ENCODE data around the gene SORL1-AS1.

SORL1-AS1 gene

DNA sequence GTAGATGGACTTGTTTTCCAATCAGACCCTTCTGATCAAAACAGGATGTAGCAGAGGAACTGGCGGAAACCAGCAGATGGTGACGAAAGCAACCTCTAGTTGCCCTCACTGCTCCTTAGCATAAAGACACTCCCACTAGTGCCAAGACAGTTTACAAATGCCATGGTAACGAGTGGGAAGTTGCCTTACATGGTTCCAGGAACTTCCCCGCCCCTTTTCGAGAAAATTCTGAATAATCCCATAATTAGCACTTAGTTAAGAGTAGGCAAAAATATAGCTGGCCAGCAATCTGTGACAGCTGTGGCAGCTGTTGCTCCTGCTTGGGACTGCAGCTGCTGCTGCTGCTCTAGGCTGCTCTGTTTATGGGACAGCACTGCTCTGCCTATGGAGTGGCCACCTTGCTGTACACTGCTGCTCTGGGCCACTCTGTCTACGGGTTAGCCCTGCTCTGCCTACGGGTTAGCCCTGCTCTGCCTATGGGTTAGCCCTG lies 34.1 kb downstream of the SORL1-AS1 start:
- Histone ChIP-seq H3K27ac (ENCODE audit: insufficient read depth, low read length) (no peak overlapping the region), H4K8ac (ENCODE audit: low read depth in 2 of 2, low read length in 2 of 2) (no peak overlapping the region), H3K4ac (ENCODE audit: low read depth, low read length) (no peak overlapping the region), H3K18ac (ENCODE audit: low read depth, low read length) (no peak overlapping the region), H3K4me3 (ENCODE audit: insufficient read depth, low read depth, low read length) (no peak overlapping the region), H2AFZ (replicated peaks; ENCODE audit: low read length, poor library complexity) (no peak overlapping the region), H3K56ac (ENCODE audit: extremely low read depth, insufficient read depth, low read length) (no peak overlapping the region), H2BK120ac (ENCODE audit: low read depth, low read length) (no peak overlapping the region), H3K9me1 (ENCODE audit: insufficient read depth, low read length) (no peaks in the 10 kb centered on the region), H3K27me3 (ENCODE audit: control insufficient read depth, insufficient read depth, low read length) (peaks cover 5% of the 10 kb centered on the region), H2AK9ac (replicated peaks; ENCODE audit: low read depth, low read length, poor library complexity) (no peak overlapping the region), H3K4me2 (ENCODE audit: low read depth, low read length) (no peak overlapping the region), H3K23ac (ENCODE audit: low read depth, low read length) (no peak overlapping the region), H3K9ac (ENCODE audit: low read depth, low read length) (no peak overlapping the region), H3K36me3 (ENCODE audit: control insufficient read depth, insufficient read depth, low read length) (no peaks in the 10 kb centered on the region), H4K91ac (ENCODE audit: insufficient read depth, low read depth, low read length) (no peak overlapping the region), H2BK20ac (ENCODE audit: low read depth, low read length) (no peak overlapping the region), H2BK15ac (ENCODE audit: low read depth, low read length) (no peak overlapping the region), H2BK5ac (ENCODE audit: low read depth, low read length, poor library complexity, severe bottlenecking) (no peak overlapping the region), H3K9me3 (ENCODE audit: control insufficient read depth, insufficient read depth, low read length) (no peaks in the 10 kb centered on the region), H3K4me1 (ENCODE audit: control insufficient read depth, insufficient read depth, low read length) (no peaks in the 10 kb centered on the region; the same call in 1 of the 2 replicates), H2AK5ac (ENCODE audit: low read depth, low read length) (no peak overlapping the region), H4K5ac (ENCODE audit: low read depth, low read length) (no peak overlapping the region), H4K20me1 (ENCODE audit: insufficient read depth, low read length) (no peaks in the 10 kb centered on the region), H3K14ac (replicated peaks; ENCODE audit: low read depth, low read length) (no peak overlapping the region), H3K79me1 (ENCODE audit: low read depth in 1 of 2, low read length in 2 of 2) (no peaks in the 10 kb centered on the region)
- CTCF ChIA-PET: no interaction called here
- ATAC-seq (ENCODE audit: low read depth) (no peak), DNase-seq (no peak)
- intact Hi-C loops (cut with micrococcal nuclease): no loop called here
- in situ Hi-C loops (cut with MboI; ENCODE audit: low sequenced_read_pairs): no loop called here
- 53% methylated on average over 2 of the region's 7 CpGs; no CpG with 5 or more reads in 1 of the 2 experiments for WGBS, 2 experiments (ENCODE audit: extremely low coverage in 2 of 2, insufficient read length in 1 of 2)
- no TSS peak for BruUV-seq (replicated peaks)
- POLR2A ChIA-PET (ENCODE audit: unreplicated experiment): no interaction called here
- dilution Hi-C loops (cut with HindIII; ENCODE audit: low sequenced_read_pairs, unreplicated experiment): no loop called here
- TF ChIP-seq, protein P1, sequence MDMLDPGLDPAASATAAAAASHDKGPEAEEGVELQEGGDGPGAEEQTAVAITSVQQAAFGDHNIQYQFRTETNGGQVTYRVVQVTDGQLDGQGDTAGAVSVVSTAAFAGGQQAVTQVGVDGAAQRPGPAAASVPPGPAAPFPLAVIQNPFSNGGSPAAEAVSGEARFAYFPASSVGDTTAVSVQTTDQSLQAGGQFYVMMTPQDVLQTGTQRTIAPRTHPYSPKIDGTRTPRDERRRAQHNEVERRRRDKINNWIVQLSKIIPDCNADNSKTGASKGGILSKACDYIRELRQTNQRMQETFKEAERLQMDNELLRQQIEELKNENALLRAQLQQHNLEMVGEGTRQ (IDR thresholded peaks at IDR 0.05; ENCODE audit: low read depth, low read length): no peak
- no peak for TF ChIP-seq RCOR1 (IDR thresholded peaks at IDR 0.05; ENCODE audit: insufficient replicate concordance, low read length)
- TF ChIP-seq MXI1 (IDR thresholded peaks at IDR 0.05; ENCODE audit: borderline replicate concordance, low read depth, low read length): no peak
- no peak for TF ChIP-seq BHLHE40 (IDR thresholded peaks at IDR 0.05; ENCODE audit: low read depth, low read length)
- TF ChIP-seq RAD21 (IDR thresholded peaks at IDR 0.05; ENCODE audit: low read length): no peak
- no peak for TF ChIP-seq RFX5 (IDR thresholded peaks at IDR 0.05; ENCODE audit: low read depth, low read length)
- TF ChIP-seq MAFK (IDR thresholded peaks at IDR 0.05; ENCODE audit: low read depth, low read length): no peak
- TF ChIP-seq, protein P2, sequence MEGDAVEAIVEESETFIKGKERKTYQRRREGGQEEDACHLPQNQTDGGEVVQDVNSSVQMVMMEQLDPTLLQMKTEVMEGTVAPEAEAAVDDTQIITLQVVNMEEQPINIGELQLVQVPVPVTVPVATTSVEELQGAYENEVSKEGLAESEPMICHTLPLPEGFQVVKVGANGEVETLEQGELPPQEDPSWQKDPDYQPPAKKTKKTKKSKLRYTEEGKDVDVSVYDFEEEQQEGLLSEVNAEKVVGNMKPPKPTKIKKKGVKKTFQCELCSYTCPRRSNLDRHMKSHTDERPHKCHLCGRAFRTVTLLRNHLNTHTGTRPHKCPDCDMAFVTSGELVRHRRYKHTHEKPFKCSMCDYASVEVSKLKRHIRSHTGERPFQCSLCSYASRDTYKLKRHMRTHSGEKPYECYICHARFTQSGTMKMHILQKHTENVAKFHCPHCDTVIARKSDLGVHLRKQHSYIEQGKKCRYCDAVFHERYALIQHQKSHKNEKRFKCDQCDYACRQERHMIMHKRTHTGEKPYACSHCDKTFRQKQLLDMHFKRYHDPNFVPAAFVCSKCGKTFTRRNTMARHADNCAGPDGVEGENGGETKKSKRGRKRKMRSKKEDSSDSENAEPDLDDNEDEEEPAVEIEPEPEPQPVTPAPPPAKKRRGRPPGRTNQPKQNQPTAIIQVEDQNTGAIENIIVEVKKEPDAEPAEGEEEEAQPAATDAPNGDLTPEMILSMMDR (conservative IDR thresholded peaks at IDR 0.05; ENCODE audit: low read depth, low read length): no peak
- no peak for TF ChIP-seq NFE2L2 (IDR thresholded peaks at IDR 0.05; ENCODE audit: low read depth, low read length)

All from IMR-90 (cell line).